MCF 10A (cell line): ENCODE data around the gene ARHGEF12. TPM values are rescaled to one million over a fixed set of nuclear protein-coding genes. Genes with fewer than 3 reads are reported as not detected.

Source experiments
- BruUV-seq: library from RNA; stranded (reverse); fragments of 400-500 nt; replicated peaks from 2 replicates; lab custom pipeline; 2021; lab: Mats Ljungman, UMichigan
- CTCF ChIA-PET: fragments of 300-600 bp; sonication (Branson Sonifier 250); formaldehyde crosslinking; extraction: SDS; loops from one replicate; lab custom pipeline; 2021; ENCODE audit warnings: antibody characterized with exemption, inconsistent platforms; lab: Yijun Ruan, JAX
- POLR2A ChIA-PET: fragments of 300-600, 350-650 bp; sonication (Branson Sonifier 250); formaldehyde crosslinking; extraction: SDS; loops from one replicate; lab custom pipeline; 2020; ENCODE audit warnings: antibody characterized with exemption, inconsistent platforms; lab: Yijun Ruan, JAX
- DNase-seq: peaks from one replicate; pipeline ENCODE4 v3.0.0-alpha.2; 2018; ENCODE audit not compliant: unreplicated experiment
- H3K27ac Mint-ChIP-seq: one replicate; pipeline ENCODE4 v1.8.0; 2022; ENCODE audit warnings: mild to moderate bottlenecking, low read depth, mixed read lengths; ENCODE audit not compliant: unreplicated experiment
- H3K27me3 Mint-ChIP-seq: one replicate; pipeline ENCODE4 v1.8.0; 2022; ENCODE audit warnings: mixed read lengths; ENCODE audit not compliant: insufficient read depth, unreplicated experiment
- H3K36me3 Mint-ChIP-seq: one replicate; pipeline ENCODE4 v1.8.0; 2022; ENCODE audit warnings: mild to moderate bottlenecking, moderate library complexity, mixed read lengths; ENCODE audit not compliant: insufficient read depth, unreplicated experiment
- H3K4me1 Mint-ChIP-seq: one replicate; pipeline ENCODE4 v1.8.0; 2022; ENCODE audit warnings: mixed read lengths; ENCODE audit not compliant: insufficient read depth, unreplicated experiment
- H3K4me3 Mint-ChIP-seq: one replicate; pipeline ENCODE4 v1.8.0; 2022; ENCODE audit warnings: mild to moderate bottlenecking, moderate library complexity, mixed read lengths; ENCODE audit not compliant: unreplicated experiment
- H3K9me3 Mint-ChIP-seq: one replicate; pipeline ENCODE4 v1.8.0; 2022; ENCODE audit warnings: mixed read lengths; ENCODE audit not compliant: unreplicated experiment
- CTCF ChIP-seq: fragments of 200-600 bp; IDR thresholded peaks from one replicate; pipeline ENCODE4 v1.8.0; 2022; ENCODE audit warnings: antibody characterized with exemption, mild to moderate bottlenecking; ENCODE audit not compliant: unreplicated experiment
- intact Hi-C: fragments of 100-400 bp; cut with micrococcal nuclease; formaldehyde crosslinking; loops from 2 replicates; pipeline ENCODE4 v1.14.1; 2022
- total RNA-seq: library from RNA; stranded (reverse); gene quantifications from 2 replicates; pipeline ENCODE4 v1.2.3, GENCODE V29; 2022

ARHGEF12 gene
- total RNA-seq, 1 experiment from 2014 or later = 61.2 TPM

- Mint-ChIP-seq H3K36me3 (no peaks in the 10 kb centered on the region), H3K27ac (no peak overlapping the region), H3K9me3 (no peaks in the 10 kb centered on the region), H3K27me3 (peaks cover 27% of the 10 kb centered on the region), H3K4me3 (no peak overlapping the region), H3K4me1 (peaks cover 6% of the 10 kb centered on the region)
- TF ChIP-seq CTCF = no peak
- intact Hi-C loops = no loop called here
- DNase-seq = no peak
- CTCF ChIA-PET = interaction anchor here (0.6 to 1.1 kb wide), 3 partner anchors 22 to 400 kb away, joined by 3 read pairs; no protein-coding TSS in a partner anchor
- POLR2A ChIA-PET = no interaction called here
- BruUV-seq = no TSS peak
Measured at GRCh38 chr11:120514541-120515121, 178.4 kb downstream of the ARHGEF12 start.

- Mint-ChIP-seq H3K36me3 (no peaks in the 10 kb centered on the region), H3K4me3 (no peak overlapping the region), H3K27ac (no peak overlapping the region), H3K4me1 (peaks cover 6% of the 10 kb centered on the region), H3K27me3 (peaks cover 21% of the 10 kb centered on the region), H3K9me3 (no peaks in the 10 kb centered on the region)
- intact Hi-C loops = no loop called here
- BruUV-seq = no TSS peak
- no peak for TF ChIP-seq CTCF
- DNase-seq = no peak
- POLR2A ChIA-PET = no interaction called here
- CTCF ChIA-PET = interaction anchor here (0.6 to 1.1 kb wide), 3 partner anchors 23 to 399 kb away, joined by 3 read pairs; no protein-coding TSS in a partner anchor
Measured at GRCh38 chr11:120515186-120515723, 179.0 kb downstream of the ARHGEF12 start.

- no peak for DNase-seq
- intact Hi-C loops = no loop called here
- BruUV-seq = no TSS peak
- TF ChIP-seq CTCF = no peak
- H3K4me3 Mint-ChIP-seq = no peak overlapping the region
- H3K4me1 Mint-ChIP-seq = no peaks in the 10 kb centered on the region
- no peaks in the 10 kb centered on the region for H3K36me3 Mint-ChIP-seq
- H3K27ac Mint-ChIP-seq = no peak overlapping the region
- CTCF ChIA-PET = interaction anchor here (0.6 to 1.1 kb wide), 3 partner anchors 219 to 423 kb away, joined by 3 to 4 read pairs (median 3); no protein-coding TSS in a partner anchor
- no peaks in the 10 kb centered on the region for H3K9me3 Mint-ChIP-seq
- H3K27me3 Mint-ChIP-seq = peaks cover 8% of the 10 kb centered on the region
- POLR2A ChIA-PET = no interaction called here
Measured at GRCh38 chr11:120516461-120517389, 180.5 kb downstream of the ARHGEF12 start.

- Mint-ChIP-seq H3K4me1 (no peaks in the 10 kb centered on the region), H3K36me3 (no peaks in the 10 kb centered on the region), H3K27me3 (peaks cover 8% of the 10 kb centered on the region), H3K9me3 (no peaks in the 10 kb centered on the region), H3K27ac (no peak overlapping the region), H3K4me3 (no peak overlapping the region)
- DNase-seq = no peak
- no peak for TF ChIP-seq CTCF
- ChIA-PET POLR2A (no interaction called here), CTCF (interaction anchor here (0.9 to 1.0 kb wide), 3 partner anchors 154 to 284 kb away, joined by 3 to 4 read pairs (median 3); no protein-coding TSS in a partner anchor)
- intact Hi-C loops = no loop called here
- no TSS peak for BruUV-seq
Measured at GRCh38 chr11:120517390-120517761, 181.2 kb downstream of the ARHGEF12 start.
